T-helper 2 cell (primary cell): ENCODE measurements around the gene SMIM28.

Experiments
- DNase-seq, 5 experiments: peaks; one replicate each; pipeline versions ENCODE4 v3.0.0 to v3.0.0-alpha.2; 2012 to 2022

Gene SMIM28

DNA sequence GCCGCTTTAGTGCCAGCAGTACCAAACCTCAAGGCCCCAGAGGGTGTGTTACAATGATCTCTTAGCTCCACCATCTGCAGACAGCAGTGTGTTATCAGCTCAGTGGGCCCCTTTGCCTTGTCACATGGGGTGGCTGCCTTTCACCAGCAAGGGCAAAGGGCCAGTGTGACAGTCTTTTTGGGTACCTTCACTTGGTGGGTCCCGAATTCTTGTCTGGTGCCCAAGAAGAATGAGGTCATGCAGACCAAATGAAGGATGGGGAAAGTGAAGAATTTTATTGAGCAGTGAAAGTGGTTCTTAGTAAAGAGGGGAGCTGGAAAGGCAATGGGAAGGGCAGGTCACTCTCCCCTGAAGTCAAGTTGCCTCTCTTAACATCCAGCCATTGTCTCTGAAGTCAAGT lies 2.9 kb upstream of the SMIM28 start:
- DNase-seq: no peak

DNA sequence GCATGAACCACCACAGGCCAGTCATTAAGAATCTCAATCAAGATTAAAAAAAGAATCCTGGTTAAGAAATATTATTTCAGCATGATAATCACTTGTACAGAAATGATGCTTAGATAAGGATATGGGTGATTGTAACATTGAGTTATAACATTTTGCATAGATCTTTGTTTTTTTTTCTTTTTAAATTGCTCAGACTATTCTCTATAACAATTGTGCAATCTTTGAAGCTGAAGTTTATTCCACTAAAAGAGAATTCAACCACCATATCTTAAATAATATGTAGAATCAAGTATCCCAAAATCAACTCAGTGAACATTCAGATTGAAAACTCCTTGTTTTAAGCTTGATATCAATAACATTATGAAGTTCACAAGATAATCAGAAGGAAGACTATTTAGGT lies 663 bp upstream of the SMIM28 start:
- no peak for DNase-seq

DNA sequence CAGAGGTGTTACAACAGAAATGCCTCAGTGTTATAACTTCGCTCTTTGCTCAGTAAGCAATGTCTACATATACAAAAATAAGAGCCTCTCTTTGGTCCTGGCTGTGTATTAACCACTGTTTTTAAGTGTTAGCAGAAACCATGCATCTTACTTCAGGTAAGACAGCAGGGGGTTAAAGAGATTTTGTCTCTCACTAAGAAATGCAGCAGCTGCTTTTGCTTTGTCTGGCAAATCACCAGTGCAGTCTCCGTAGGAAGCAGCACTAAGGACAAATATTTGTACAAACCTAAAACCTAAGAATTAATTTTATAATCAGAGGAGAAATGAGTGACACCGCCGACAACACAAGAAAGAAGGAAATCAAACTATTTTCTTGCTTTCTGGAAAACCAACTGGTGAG lies 758 bp downstream of the SMIM28 start:
- DNase-seq: no peak

DNA sequence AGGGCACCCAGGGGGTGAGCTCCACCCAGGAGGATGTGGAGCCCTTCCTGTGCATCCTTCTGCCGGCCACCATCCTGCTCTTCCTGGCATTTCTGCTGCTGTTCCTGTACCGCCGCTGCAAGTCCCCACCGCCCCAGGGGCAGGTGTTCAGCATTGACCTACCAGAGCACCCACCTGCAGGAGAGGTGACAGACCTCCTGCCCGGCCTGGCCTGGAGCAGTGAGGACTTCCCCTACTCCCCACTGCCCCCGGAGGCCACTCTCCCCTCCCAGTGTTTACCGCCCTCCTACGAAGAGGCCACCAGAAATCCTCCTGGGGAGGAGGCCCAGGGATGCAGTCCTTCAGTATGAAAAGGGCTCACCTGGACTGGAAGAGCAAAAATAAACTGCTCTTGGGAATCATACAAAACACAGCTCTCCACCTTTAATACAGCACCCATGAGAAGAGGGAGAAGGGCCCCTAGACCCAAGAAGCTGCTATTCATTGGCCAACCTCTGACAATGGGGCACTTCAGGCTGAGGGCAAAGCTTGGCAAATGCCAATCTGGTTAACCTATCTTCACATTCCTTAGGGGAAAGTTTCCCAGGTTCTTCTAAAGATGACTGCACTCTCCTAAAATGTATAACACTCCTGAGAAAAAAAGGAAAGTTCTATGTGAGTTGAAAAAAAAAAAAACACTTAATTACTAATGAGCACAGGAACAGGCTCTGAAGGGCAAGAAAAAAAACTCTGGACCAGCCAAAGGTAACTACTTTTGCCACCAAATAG lies 5.0 kb downstream of the SMIM28 start:
- no peak for DNase-seq

DNA sequence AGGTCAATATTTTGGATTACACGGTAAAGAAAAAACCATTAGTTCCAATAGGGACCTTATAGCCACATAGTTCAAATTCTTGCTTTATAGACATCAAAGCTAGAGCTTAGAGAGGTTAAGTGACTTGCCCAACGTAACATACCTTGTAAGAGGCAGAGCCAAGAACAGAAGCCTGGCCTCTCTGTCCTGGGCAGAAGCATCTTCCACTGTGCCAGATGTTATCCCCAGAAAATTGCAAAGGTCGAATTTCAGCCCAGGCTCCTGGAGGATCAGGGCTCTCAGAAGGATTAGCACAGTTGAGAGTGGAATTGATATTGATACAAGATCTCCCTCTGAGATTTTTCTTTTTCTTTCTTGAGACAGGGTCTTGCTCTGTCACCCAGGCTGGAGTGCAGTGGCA lies 6.1 kb downstream of the SMIM28 start:
- DNase-seq: no peak

DNA sequence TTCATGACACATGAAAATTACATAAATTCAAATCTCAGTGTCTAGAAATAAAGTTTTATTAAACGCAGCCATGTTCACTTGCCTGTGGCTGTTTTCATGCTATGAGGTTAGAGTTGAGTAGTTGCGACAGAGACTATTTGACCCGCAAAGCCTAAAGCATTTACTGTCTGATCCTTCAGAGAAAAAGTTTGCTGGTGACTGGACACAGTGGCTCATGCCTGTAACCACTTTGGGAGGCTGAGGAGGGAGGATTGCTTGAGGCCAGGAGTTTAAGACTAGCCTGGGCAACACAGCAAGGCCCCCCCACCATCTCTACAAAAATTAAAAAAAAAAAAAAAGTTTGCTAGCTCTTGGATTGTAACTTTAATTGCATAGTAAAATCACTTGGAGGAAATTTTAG lies 9.2 kb downstream of the SMIM28 start:
- no peak for DNase-seq

DNA sequence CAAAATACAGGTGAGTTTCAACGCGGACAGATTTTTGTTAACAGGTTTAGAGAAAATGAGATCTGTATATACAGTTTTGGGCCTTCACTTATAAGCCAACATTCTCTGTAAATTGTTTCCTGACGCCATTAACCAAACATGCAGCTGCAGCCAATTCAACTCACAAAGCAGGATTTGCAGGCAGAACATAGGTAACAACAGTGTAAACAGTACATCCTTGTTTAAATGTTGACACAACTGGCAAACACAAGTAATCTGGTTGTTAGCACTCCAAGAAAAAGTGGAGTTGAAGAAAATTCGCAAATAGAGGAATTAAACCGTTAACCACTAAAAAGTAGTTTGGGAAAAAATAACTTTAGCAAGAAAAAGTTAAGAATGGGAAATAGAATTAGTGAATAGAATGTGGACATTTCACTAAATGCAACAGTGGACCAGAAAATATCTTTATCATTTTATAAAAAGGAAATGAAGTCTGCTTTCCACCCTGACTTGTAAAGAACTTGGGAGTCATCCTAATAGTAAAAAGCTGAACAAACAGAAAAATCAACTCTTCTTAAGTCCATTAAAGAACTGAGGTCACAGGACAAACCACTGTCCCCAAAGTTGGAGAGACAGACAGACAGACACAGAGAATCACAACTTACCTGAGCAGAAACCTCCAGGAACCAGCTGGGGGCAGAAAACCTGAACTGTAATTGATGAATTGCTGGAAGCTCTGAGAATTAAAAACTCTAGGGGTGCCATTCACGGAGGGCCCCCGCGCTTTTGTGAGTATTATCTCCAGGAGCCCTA lies 10.1 kb downstream of the SMIM28 start:
- DNase-seq: no peak

DNA sequence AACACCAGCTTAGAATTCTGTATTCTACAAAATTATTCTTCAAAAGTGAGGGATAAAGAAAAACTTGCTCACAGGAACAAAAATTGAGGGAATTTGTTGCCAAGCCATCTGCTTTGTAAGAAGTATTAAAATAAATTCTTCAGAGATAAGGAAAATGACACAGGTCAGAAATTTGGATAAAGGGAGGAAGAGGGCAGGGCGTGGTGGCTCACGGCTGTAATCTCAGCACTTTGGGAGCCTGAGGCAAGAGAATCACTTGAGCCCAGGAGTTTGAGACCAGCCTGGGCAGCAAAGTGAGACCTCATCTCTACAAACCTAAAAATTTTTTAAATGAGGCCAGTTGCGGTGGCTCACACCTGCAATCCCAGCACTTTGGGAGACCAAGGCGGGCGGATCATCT lies 11.8 kb downstream of the SMIM28 start:
- DNase-seq: no peak

DNA sequence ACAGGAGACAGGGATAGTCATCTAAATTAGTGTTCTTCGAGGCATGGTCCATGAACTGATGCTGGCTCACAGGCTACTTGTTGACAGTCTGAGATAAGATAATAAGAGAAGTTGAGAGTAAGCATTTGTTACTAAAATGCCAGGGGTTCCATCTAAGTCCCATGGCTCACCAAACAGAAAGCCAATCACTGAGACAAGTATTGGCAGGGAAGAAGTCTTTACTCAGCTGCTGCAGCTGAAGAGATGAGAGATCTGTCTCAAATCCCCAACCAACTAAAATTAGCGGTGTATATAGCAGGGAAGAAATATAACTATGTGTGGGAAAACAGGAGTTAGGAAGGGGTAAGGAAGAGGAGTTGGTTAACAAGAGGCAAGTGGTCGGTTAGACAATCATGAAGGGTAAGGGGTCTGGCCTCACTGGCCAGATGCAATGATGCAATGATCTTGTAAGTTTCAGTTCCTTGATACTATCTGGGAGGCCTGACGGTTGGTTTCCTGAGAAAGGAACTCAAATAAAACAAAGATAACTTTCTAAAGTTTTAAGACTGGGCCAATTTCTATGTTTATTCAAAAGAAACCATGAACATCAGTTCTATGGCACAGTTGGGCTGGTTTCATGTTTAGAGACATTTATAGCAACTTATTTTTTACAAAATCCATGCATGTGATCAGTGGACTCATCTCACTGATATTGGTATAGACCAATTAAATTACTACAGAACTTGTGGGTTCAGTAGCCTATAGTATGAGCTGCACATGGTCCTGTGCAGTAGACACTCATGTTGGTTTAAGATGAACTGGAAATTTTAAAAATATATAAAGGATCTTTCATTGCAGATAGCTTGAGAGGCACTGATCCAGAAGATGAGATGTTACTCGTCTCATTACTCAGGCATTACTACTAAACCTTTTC lies 16.4 kb downstream of the SMIM28 start:
- DNase-seq: no peak

DNA sequence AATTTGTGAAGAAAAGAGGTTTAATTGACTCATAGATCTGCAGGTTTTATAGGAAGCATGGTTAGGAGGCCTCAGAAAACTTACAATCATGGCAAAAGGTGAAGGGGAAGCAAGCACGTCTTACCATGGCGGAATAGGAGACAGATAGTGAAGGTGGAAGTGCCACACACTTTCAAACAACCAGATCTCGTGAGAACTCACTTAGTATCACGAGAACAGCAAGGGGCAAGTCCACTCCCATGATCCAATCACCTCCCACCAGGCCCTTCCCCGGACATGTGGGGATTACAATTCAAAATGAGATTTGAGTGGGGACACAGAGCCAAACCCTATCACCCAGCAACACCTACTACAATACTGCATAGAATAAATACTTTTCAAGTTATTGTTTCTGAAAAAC lies 19.0 kb downstream of the SMIM28 start:
- no peak for DNase-seq

DNA sequence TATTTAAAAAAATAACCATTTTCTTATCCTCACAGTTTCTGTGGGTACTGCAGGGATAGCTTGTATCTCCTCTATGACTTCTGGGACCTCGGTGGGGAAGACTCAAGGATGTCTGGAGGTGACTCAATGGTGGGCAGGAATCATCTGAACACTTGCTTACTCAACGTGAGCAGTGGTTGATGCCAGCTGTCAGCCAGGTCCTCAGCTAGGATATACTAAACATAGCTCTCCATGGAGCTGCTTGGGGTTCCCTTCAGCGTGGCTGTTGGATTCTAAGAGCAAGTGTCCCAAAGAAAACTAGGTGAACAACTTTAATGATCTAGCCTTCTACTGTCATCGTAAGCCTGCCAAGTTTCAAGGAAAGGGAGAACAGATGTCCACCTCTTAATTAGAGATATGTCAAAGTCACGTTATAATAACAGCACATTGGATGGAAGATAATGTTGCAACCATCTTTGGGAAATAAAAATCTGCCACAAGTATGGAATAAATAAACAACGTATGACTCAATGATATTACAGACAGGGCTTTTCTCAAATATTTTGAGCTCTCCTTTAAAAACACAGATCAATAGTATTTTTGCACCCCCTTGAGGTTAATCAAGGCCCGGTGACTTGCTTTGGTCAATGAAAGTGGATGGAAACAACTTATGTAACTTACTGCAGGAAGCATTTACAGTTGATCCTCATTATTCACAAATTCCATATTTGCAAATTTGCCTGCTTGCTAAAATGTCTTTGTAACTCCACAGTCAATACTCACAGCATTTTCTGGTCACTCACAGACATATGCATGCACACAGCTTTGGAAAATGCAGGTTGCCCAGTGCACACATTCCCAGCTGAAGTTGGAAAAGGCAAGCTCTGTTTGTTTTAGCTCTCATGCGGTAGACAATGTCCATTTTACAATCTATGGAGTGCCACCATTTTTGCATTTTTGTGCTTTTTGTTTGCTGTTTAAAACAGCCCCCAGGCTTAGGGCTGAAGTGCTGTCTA lies 19.7 kb downstream of the SMIM28 start:
- no peak for DNase-seq

DNA sequence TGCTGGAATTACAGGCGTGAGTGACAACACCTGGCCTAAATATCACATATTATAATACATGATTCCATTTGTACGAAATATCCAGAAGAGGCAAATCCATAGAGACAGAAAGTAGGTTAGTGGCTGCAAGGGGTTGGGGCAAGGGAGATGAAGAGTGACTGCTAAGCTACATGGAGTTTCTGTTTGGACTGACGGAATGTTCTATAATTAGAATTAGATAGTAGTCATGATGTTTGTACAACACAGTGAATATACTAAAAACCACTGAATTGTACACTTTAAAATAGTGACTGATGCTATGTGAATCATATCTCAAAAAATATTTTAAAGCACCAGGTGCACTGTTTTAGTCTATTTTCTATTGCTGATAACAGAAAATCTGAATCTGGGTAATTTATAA lies 22.6 kb downstream of the SMIM28 start:
- no peak for DNase-seq

DNA sequence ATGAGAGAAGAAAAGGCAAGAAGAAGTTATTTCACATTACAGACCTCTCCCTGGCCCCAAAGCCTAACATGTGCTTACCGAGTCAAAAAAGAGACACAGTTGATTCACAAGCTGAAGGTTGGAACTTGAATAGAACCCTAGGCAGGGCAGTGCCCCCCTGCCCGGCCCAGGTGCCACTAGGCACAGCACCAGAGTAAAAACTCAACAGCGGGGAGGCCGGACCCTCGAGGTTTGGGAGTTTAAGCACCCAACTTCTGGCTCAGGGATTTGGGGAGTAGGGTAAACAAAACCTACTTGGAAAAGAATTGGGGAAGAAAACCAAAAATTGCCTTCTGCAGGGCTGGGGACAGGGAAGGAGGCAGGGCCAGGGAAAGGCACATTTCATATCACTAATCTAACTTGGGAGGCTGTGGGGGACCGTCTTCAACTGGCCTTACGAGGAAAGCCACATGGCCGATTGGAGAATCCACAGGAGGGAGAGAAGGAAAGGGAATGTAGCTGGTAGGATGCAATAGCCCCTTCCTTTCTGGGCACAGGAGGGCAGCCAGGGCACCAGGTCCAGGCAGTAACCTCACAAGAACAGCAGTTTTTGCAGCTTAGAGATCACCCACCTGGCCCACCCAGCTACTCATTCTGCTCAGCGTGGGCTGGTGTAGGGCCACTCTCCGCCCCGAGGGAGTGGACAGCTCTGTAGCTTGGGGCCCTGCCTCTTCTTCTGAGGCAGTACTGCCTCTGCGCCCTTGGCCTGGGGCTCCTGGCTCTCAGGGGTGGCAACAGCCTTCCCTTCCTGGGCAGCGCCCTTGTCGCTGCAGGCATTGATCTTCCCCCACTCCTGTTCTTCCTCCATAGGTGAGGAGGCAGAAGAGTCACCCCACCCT lies 24.5 kb downstream of the SMIM28 start:
- DNase-seq: no peak

DNA sequence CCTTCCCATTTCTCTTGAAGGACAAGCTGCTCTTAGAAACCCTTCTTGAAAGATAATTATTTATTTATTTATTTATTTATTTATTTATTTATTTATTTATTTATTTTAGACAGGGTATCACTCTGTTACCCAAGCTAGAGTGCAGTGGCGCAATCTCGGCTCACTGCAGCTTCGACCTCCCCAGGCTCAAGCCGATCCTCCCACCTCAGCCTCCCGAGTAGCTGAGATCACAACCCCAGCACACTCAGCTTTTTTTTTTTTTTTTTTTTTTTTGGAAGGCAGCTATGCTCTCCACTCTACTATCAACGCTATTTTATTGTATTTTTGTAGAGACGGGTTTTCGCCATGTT lies 25.1 kb downstream of the SMIM28 start:
- DNase-seq: no peak

DNA sequence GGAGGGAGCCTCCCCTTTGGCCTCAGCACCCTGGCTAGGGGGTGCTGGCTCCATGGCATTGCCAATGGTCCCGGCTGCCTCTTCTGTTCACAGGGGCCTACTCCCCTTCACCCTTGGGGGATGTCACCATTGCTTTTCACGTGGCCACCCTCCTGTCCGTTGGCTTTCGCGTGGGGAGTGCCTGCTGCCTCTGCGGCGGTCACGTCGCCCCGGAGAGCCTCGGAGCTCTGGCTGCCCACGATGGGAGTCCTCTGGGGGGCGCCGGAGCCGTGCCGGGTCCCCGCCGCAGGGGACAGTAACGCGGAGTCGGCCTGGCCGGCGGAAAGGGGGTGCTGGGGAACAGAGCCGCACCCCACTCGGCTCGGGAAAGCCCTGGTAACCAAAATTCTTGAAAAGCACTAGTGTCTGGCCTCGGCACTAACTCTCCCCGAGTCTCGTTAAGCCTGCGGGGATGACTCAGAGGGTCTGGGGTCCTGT lies 25.7 kb downstream of the SMIM28 start:
- DNase-seq: peak in 3 of 5 experiments; percentile 17 to 28 (median 22)

DNA sequence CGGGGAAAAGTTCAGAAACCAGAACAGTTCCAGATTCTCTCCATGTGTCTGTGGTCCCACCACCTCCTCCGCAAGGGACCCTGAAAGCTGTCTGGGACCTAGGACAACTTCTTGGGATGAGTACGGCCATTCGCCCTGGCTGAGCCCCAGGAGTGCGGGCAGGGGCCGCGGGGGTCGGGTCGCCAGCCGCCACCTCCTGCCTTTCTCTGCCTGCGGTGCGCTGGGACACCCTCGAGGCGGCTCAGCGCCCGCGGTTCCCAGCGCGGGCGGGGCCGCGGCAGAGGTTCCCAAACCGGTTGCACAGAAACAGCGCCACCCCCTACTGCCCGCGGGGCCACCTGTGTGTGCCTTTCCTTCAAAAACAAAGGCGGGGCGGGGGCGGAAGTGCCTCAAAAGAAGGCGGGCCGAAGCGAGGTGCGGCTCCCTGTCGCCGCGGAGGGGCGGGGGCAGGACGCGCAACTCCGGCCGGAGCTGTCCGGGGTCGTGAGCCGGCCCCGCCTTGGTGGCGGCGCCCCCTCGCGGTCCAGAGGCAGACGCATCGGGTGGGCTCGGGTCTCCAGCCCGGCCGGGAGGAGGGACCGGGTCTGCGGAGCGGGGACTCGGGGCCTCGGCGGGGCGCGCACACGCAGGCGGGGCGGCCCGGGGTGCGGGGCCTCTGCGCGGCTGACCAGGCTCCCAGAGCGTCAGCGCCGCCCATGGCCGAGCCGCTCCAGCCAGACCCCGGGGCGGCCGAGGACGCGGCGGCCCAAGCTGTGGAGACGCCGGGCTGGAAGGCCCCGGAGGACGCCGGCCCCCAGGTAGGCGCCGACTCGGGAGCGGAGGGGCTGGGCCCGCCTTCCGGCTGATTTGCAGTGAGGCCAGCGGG lies 26.3 kb downstream of the SMIM28 start, which contains the start of gene HEBP2:
Gene HEBP2 (plus strand): TSS at position 423 of the 865 bp plus-strand sequence. CDS start 273 bp downstream, at position 696.
- peak; percentile 81 to 95 (median 85) for DNase-seq

DNA sequence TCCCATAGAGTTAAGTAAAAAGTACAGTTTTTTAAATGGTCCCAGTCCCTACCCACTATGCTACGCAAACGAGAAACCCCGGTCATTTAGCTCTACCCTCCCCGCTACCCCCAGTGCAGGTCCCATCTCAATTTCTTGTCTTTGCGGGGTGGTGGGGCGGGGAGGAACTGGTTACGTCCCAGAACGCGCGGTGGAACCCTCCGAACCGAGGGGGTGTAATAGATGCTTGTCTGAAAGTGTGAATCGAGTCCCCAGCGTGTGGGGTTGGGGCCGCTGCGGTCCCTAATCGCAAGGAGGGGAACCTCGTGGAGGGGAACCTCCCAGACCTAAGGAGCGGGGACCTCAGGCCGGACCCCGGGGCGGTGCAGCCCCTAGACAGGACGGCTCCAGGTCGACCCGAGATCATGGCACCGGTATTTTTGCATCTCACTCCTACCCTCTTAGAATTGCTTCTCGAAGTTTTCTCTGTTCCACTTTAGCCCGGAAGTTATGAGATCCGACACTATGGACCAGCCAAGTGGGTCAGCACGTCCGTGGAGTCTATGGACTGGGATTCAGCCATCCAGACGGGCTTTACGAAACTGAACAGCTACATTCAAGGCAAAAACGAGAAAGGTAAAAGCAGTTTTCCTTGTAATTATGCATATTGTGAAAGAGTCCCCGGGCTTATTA lies 27.1 kb downstream of the SMIM28 start:
- DNase-seq: peak in 2 of 5 experiments; percentile 14 to 47

DNA sequence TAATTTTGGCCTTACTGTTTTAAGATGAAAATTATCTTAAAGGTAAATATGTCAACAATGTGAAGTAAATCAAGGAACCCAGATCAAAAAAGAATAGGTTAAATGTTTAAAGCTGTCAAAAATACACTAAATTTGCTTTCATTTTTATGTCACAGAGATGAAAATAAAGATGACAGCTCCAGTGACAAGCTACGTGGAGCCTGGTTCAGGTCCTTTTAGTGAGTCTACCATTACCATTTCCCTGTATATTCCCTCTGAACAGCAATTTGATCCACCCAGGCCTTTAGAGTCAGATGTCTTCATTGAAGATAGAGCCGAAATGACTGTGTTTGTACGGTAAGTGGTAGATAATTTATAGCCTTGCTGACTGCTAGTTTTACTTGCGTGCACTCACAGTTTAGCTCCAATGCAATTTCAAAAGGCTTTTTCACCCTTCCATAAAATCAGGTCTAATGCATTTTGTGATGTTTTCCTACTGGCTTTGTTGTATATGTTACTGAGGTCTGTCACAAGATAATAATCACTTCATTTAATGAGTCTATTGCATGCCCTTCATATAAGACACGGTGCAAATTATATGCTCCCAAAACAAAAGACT lies 28.2 kb downstream of the SMIM28 start:
- DNase-seq: no peak

DNA sequence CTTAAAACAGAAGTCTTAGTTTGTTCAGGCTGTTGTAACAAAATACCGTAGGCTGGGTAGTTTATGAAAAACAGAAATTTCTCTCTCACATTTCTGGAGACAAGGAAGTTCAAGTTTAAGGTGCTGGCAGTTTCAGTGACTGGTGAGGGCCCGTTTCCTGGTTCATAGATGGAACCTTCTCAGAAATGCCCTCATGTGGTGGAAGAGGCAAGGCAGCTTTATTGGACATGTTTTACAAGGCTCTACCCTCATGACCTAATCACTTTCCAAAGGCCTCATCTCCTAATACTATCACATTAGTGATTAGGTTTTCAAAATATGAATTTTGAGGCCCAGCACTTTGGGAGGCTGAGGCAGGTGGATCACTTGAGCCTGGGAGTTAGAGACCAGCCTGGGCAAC lies 28.7 kb downstream of the SMIM28 start:
- DNase-seq: peak in 1 of 5 experiments; percentile 16
